NT2/D1 (cell line): Measurements from ENCODE around the gene HNRNPF.

Source experiments
- SUZ12 ChIP-seq: IDR thresholded peaks from 2 replicates; pipeline ENCODE4 v1.6.1; 2011; ENCODE audit not compliant: insufficient read length, insufficient read depth; ENCODE audit errors: extremely low read depth
- YY1 ChIP-seq: IDR thresholded peaks from 2 replicates; pipeline ENCODE4 v1.6.1; 2011; ENCODE audit not compliant: insufficient read length, insufficient read depth
- ZNF274 ChIP-seq: IDR thresholded peaks from 2 replicates; pipeline ENCODE4 v1.6.1; 2011; ENCODE audit warnings: mild to moderate bottlenecking, low read depth, low read length

DNA sequence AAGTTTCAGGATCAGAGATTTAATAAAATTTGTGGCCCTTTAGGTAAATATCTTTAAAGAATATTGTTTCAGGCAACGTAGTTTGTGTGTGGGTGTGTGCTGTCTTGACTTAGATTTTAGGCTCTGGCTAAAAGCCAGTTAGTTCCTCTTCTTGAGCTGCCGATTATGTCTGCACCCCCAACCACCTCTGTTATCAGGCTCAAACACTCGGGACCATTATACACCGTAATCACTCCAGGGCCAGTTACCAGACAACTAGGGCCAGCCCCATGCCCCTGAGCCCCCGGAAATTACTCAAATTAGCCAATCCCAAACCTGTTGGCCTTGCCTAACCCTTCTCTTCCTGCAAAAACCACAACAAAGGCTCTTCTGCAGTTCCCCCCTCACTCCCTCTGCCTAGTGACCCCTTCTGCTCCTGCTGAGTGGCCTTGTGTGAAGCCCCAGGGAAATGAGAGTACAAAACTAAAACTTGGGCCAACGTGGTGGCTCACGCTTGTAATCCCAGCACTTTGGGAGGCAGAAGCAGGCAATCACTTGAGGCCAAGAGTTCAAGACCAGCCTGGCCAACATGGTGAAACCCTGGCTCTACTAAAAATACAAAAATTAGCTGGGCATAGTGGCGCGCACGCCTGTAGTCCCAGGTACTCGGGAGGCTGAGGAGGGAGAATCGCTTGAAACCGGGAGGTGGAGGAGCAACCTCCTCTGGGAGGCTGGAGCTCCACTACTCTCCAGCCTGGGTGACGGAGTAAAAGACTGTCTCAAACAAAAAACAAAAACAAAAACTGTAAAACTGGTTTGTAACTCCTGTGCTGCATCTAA lies 9.2 kb upstream of the HNRNPF start:
- TF ChIP-seq SUZ12 (no peak), ZNF274 (no peak), YY1 (no peak)
